SK-N-SH (cell line): ENCODE results near the gene EXOC2. TPM values are rescaled to one million over a fixed set of nuclear protein-coding genes. Genes with fewer than 3 reads are reported as not detected.

Experiments used
- CTCF ChIA-PET: fragments of 300-600, 350-600 bp; formaldehyde crosslinking; extraction: SDS; loops from one replicate; lab custom pipeline; 2021; lab: Yijun Ruan, JAX
- POLR2A ChIA-PET: fragments of 350-600 bp; sonication (Branson Sonifier 250); formaldehyde crosslinking; extraction: SDS; loops from one replicate; lab custom pipeline; 2020; ENCODE audit warnings: antibody characterized with exemption, inconsistent platforms; lab: Yijun Ruan, JAX
- DNase-seq: peaks from one replicate; pipeline ENCODE4 v3.0.0; 2012
- H2AFZ ChIP-seq: fragments of 200-600 bp; sonication (generic); 2 replicates; pipeline ENCODE4 v1.8.1; 2016; ENCODE audit warnings: antibody characterized with exemption, mild to moderate bottlenecking, low read depth
- H3F3A ChIP-seq: fragments of 200-600 bp; sonication (generic); replicated peaks from 2 replicates; pipeline ENCODE3; 2016; ENCODE audit warnings: antibody characterized with exemption, mild to moderate bottlenecking; ENCODE audit not compliant: insufficient read depth
- H3K27ac ChIP-seq, 2 experiments: fragments of 200-500 bp in 1 of 2; fragments of 200-600 bp in 1 of 2; sonication (Bioruptor generic) in 1 of 2; sonication (generic), shearing (Covaris generic) in 1 of 2; 2 replicates each; pipeline versions ENCODE4 v1.5.1 to v1.6.1; 2014 to 2016; ENCODE audit warnings: low read depth in 2 of 2, inconsistent platforms in 1 of 2, low read length in 1 of 2, mild to moderate bottlenecking in 1 of 2, mixed read lengths in 1 of 2
- H3K27me3 ChIP-seq: fragments of 200-600 bp; sonication (generic), shearing (Covaris generic); 2 replicates; pipeline ENCODE4 v1.6.1; 2016; ENCODE audit warnings: mixed run types; ENCODE audit not compliant: insufficient read depth
- H3K36me3 ChIP-seq, 2 experiments: fragments of 200-500 bp in 1 of 2; fragments of 200-600 bp in 1 of 2; sonication (Bioruptor generic) in 1 of 2; sonication (generic) in 1 of 2; replicated peaks in 1 of 2; 2 replicates each; pipeline versions ENCODE3 to v1.5.1; 2014 to 2016; ENCODE audit warnings: low read length in 1 of 2, mild to moderate bottlenecking in 1 of 2; ENCODE audit not compliant: insufficient read depth in 2 of 2, control insufficient read depth in 1 of 2
- H3K4me1 ChIP-seq, 2 experiments: fragments of 200-500 bp in 1 of 2; fragments of 200-600 bp in 1 of 2; sonication (Bioruptor generic) in 1 of 2; sonication (generic), shearing (Covaris generic) in 1 of 2; 2 replicates each; pipeline versions ENCODE4 v1.5.1 to v1.6.1; 2014 to 2016; ENCODE audit warnings: low read depth in 1 of 2, low read length in 1 of 2, mixed run types in 1 of 2; ENCODE audit not compliant: insufficient read depth in 2 of 2, control insufficient read depth in 1 of 2
- H3K4me2 ChIP-seq: fragments of 200-600 bp; sonication (generic), shearing (Covaris generic); 2 replicates; pipeline ENCODE4 v1.6.1; 2017; ENCODE audit warnings: mixed run types
- H3K4me3 ChIP-seq, 2 experiments: fragments of 200-500 bp in 1 of 2; fragments of 200-600 bp in 1 of 2; sonication (Bioruptor generic) in 1 of 2; sonication (generic), shearing (Covaris generic) in 1 of 2; 2 replicates each; pipeline versions ENCODE4 v1.5.1 to v1.8.1; 2014 to 2016; ENCODE audit warnings: low read depth in 2 of 2, inconsistent platforms in 1 of 2, low read length in 1 of 2, mild to moderate bottlenecking in 1 of 2, mixed read lengths in 1 of 2, moderate library complexity in 1 of 2
- H3K79me2 ChIP-seq: fragments of 200-600 bp; sonication (generic); 2 replicates; pipeline ENCODE4 v1.8.1; 2017; ENCODE audit warnings: mild to moderate bottlenecking; ENCODE audit not compliant: insufficient read depth
- H3K9ac ChIP-seq: fragments of 200-600 bp; sonication (generic); 2 replicates; pipeline ENCODE4 v1.6.1; 2017; ENCODE audit warnings: mixed run types
- H3K9me2 ChIP-seq: fragments of 200-600 bp; sonication (generic); 2 replicates; pipeline ENCODE4 v1.6.1; 2017; ENCODE audit warnings: mixed run types
- H3K9me3 ChIP-seq: fragments of 200-600 bp; sonication (generic); 2 replicates; pipeline ENCODE4 v1.6.1; 2017; ENCODE audit warnings: mixed run types, mild to moderate bottlenecking, moderate library complexity
- H4K20me1 ChIP-seq: fragments of 200-600 bp; sonication (generic); 2 replicates; pipeline ENCODE4 v1.6.1; 2017; ENCODE audit warnings: mild to moderate bottlenecking, mixed run types; ENCODE audit not compliant: insufficient read depth
- CTCF ChIP-seq: fragments of 200-600 bp; sonication (generic); IDR thresholded peaks from 2 replicates; pipeline ENCODE4 v1.6.1; 2017; ENCODE audit warnings: antibody characterized with exemption, mild to moderate bottlenecking, moderate library complexity
- EP300 ChIP-seq, 2 experiments: IDR thresholded peaks; 2 replicates each; pipeline versions ENCODE4 v1.4.0 to v1.6.1; 2012; ENCODE audit warnings: borderline replicate concordance in 1 of 2, low read depth in 1 of 2, low read length in 1 of 2
- EZH2phosphoT487 ChIP-seq: fragments of 200-600 bp; sonication (generic); IDR thresholded peaks from 2 replicates; pipeline ENCODE4 v1.6.1; 2017; ENCODE audit warnings: low read depth, mixed run types, mild to moderate bottlenecking, antibody characterized with exemption, moderate library complexity, borderline replicate concordance
- FOSL2 ChIP-seq: IDR thresholded peaks from 2 replicates; pipeline ENCODE4 v1.4.0; 2012; ENCODE audit warnings: low read depth, mild to moderate bottlenecking, moderate library complexity, borderline replicate concordance
- FOXM1 ChIP-seq: IDR thresholded peaks from 2 replicates; pipeline ENCODE4 v1.4.0; 2012; ENCODE audit warnings: low read depth, mild to moderate bottlenecking
- GABPA ChIP-seq: IDR thresholded peaks from 2 replicates; pipeline ENCODE4 v1.4.0; 2012; ENCODE audit warnings: low read depth, mild to moderate bottlenecking
- JUND ChIP-seq: IDR thresholded peaks from 2 replicates; pipeline ENCODE4 v1.4.0; 2012
- MAX ChIP-seq: IDR thresholded peaks from 2 replicates; pipeline ENCODE4 v1.4.0; 2012; ENCODE audit warnings: low read depth
- MEF2A ChIP-seq: IDR thresholded peaks from 2 replicates; pipeline ENCODE4 v1.4.0; 2012; ENCODE audit warnings: low read depth, borderline replicate concordance
- MXI1 ChIP-seq: IDR thresholded peaks from 2 replicates; pipeline ENCODE4 v1.6.1; 2012; ENCODE audit warnings: mild to moderate bottlenecking, low read depth, low read length, improper control_type of control experiment
- NRF1 ChIP-seq: IDR thresholded peaks from 2 replicates; pipeline ENCODE4 v1.6.1; 2012; ENCODE audit warnings: low read depth, mild to moderate bottlenecking, low read length
- POLR2AphosphoS5 ChIP-seq: IDR thresholded peaks from 2 replicates; pipeline ENCODE4 v1.6.1; 2012; ENCODE audit warnings: low read depth, low read length
- RCOR1 ChIP-seq: fragments of 150-350 bp; IDR thresholded peaks from 2 replicates; pipeline ENCODE4 v1.6.1; 2017; ENCODE audit warnings: antibody characterized with exemption, low read length
- RXRA ChIP-seq: IDR thresholded peaks from 2 replicates; pipeline ENCODE4 v1.4.0; 2012; ENCODE audit warnings: low read depth, mild to moderate bottlenecking, borderline replicate concordance
- TAF1 ChIP-seq: IDR thresholded peaks from 2 replicates; pipeline ENCODE4 v1.6.1; 2012; ENCODE audit warnings: low read depth, mild to moderate bottlenecking, low read length, moderate library complexity, borderline replicate concordance
- TEAD4 ChIP-seq: IDR thresholded peaks from 2 replicates; pipeline ENCODE4 v1.4.0; 2012; ENCODE audit warnings: mild to moderate bottlenecking, borderline replicate concordance; ENCODE audit not compliant: insufficient read depth
- YY1 ChIP-seq: IDR thresholded peaks from 2 replicates; pipeline ENCODE4 v1.4.0; 2012; ENCODE audit warnings: low read depth, mild to moderate bottlenecking
- ZBTB33 ChIP-seq: IDR thresholded peaks from 2 replicates; pipeline ENCODE4 v1.4.0; 2012; ENCODE audit warnings: low read depth, borderline replicate concordance
- WGBS: methylation state at CpG from one replicate; pipeline ENCODE4 v1.1.6; 2017; ENCODE audit warnings: low lambda C conversion rate; 5-methylcytosine and 5-hydroxymethylcytosine counted together
- polyA plus RNA-seq, 3 experiments: library from polyadenylated mRNA; depleted of rRNA; stranded (reverse); fragments of >200 nt; gene quantifications; 2 replicates each; pipeline ENCODE4 v1.2.3, GENCODE V29; 2012
- TF ChIP-seq, protein P1 (sequence below): IDR thresholded peaks from 2 replicates; pipeline ENCODE4 v1.4.0; 2012; ENCODE audit warnings: low read depth, borderline replicate concordance

EXOC2 gene
- polyA plus RNA-seq, 1 of the 3 experiments (the other 2 are of a cell fraction), result 10.6 TPM

- TF ChIP-seq CTCF (no peak), TEAD4 (no peak), FOSL2 (no peak), POLR2AphosphoS5 (no peak), RCOR1 (no peak), JUND (no peak), YY1 (no peak), EP300 (IDR thresholded peaks at IDR 0.05; ENCODE audit: borderline replicate concordance in 1 of 2, low read depth in 1 of 2, low read length in 1 of 2) (no peak)
- TF ChIP-seq, all 33 proteins: peak for 0
Observed at GRCh38 chr6:492178-492577, 200.8 kb downstream of the EXOC2 start (continued).

GRCh38 chr6:491233-491632 lies 201.7 kb downstream of the EXOC2 start:
- no peaks in the 10 kb centered on the region for H4K20me1 ChIP-seq
- no peak overlapping the region for H3K27ac ChIP-seq
- H3K4me2 ChIP-seq, result no peak overlapping the region
- POLR2A ChIA-PET, result no interaction called here
- WGBS, result 91% methylated on average over 6 of the region's 6 CpGs
- TF ChIP-seq MEF2A (no peak), GABPA (no peak), NRF1 (no peak), ZBTB33 (no peak), FOXM1 (no peak), MXI1 (no peak), RXRA (no peak), YY1 (no peak), MAX (no peak), EZH2phosphoT487 (no peak), JUND (no peak), TAF1 (no peak)
- TF ChIP-seq, protein P1, sequence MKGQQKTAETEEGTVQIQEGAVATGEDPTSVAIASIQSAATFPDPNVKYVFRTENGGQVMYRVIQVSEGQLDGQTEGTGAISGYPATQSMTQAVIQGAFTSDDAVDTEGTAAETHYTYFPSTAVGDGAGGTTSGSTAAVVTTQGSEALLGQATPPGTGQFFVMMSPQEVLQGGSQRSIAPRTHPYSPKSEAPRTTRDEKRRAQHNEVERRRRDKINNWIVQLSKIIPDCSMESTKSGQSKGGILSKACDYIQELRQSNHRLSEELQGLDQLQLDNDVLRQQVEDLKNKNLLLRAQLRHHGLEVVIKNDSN, result no peak
- peaks cover 7 to 32% of the 10 kb centered on the region in 2 experiments for H3K36me3 ChIP-seq
- no peaks in the 10 kb centered on the region for H3K79me2 ChIP-seq
- CTCF ChIA-PET, result interaction anchor here (1.3 kb wide), 1 partner anchor 303 kb away, joined by 3 read pairs; no protein-coding TSS in a partner anchor
- no peak overlapping the region for H3K4me3 ChIP-seq
- no peak overlapping the region for H2AFZ ChIP-seq
- no peaks in the 10 kb centered on the region for H3K9me2 ChIP-seq
- H3K4me1 ChIP-seq, result no peaks in the 10 kb centered on the region
- DNase-seq, result no peak
- no peak overlapping the region for H3K9ac ChIP-seq
- no peaks in the 10 kb centered on the region for H3K27me3 ChIP-seq
- H3K9me3 ChIP-seq, result no peaks in the 10 kb centered on the region
- H3F3A ChIP-seq, result no peaks in the 10 kb centered on the region
